SU-DHL-6 (cell line): ENCODE results near the gene SCRN1.

Experiments used
- H2AFZ ChIP-seq: fragments of 200-600 bp; sonication (generic); 2 replicates; pipeline ENCODE4 v1.6.1; 2014; ENCODE audit warnings: low read depth, mild to moderate bottlenecking, moderate library complexity, mixed read lengths, antibody characterized with exemption, low read length; ENCODE audit not compliant: severe bottlenecking
- H3F3A ChIP-seq: fragments of 200-600 bp; shearing (Covaris generic); 2 replicates; pipeline ENCODE4 v1.6.0; 2016; ENCODE audit warnings: antibody characterized with exemption, mild to moderate bottlenecking; ENCODE audit not compliant: insufficient read depth
- H3K27ac ChIP-seq: fragments of 200-600 bp; sonication (generic); 2 replicates; pipeline ENCODE4 v1.5.1; 2016; ENCODE audit warnings: low read depth, mild to moderate bottlenecking, low read length, moderate library complexity, mixed read lengths
- H3K27me3 ChIP-seq: fragments of 200-600 bp; sonication (generic), shearing (Covaris generic); 2 replicates; pipeline ENCODE4 v1.6.0; 2014; ENCODE audit warnings: mild to moderate bottlenecking, low read length
- H3K36me3 ChIP-seq: fragments of 200-600 bp; sonication (generic); 2 replicates; pipeline ENCODE4 v1.6.1; 2014; ENCODE audit warnings: mild to moderate bottlenecking, low read length, mixed read lengths
- H3K4me2 ChIP-seq: fragments of 300-600, 200-600 bp; shearing (Covaris generic), sonication (generic); 2 replicates; pipeline ENCODE4 v1.6.0; 2014; ENCODE audit warnings: low read length, low read depth, mild to moderate bottlenecking; ENCODE audit not compliant: poor library complexity, severe bottlenecking
- H3K4me3 ChIP-seq: fragments of 200-600 bp; sonication (generic); 2 replicates; pipeline ENCODE4 v1.5.1; 2014; ENCODE audit warnings: antibody characterized with exemption, low read length, mild to moderate bottlenecking, mixed read lengths; ENCODE audit not compliant: insufficient read depth, poor library complexity, severe bottlenecking
- H3K79me2 ChIP-seq: fragments of 200-600 bp; sonication (generic); 2 replicates; pipeline ENCODE4 v1.6.1; 2014; ENCODE audit warnings: mild to moderate bottlenecking, low read length, moderate library complexity; ENCODE audit not compliant: insufficient read depth
- H3K9ac ChIP-seq: fragments of 200-600 bp; sonication (generic); 2 replicates; pipeline ENCODE4 v1.7.0; 2014; ENCODE audit warnings: mild to moderate bottlenecking, low read length
- H3K9me2 ChIP-seq: fragments of 200-600 bp; sonication (generic); replicated peaks from 2 replicates; pipeline ENCODE4 v1.6.1; 2014; ENCODE audit warnings: low read length; ENCODE audit not compliant: insufficient read depth
- H3K9me3 ChIP-seq: fragments of 200-600 bp; sonication (generic); 2 replicates; pipeline ENCODE4 v1.6.1; 2014; ENCODE audit warnings: low read length, mixed read lengths; ENCODE audit not compliant: insufficient read depth
- H4K20me1 ChIP-seq: fragments of 200-600 bp; sonication (generic); 2 replicates; pipeline ENCODE4 v1.6.1; 2014; ENCODE audit warnings: low read depth, mild to moderate bottlenecking, antibody characterized with exemption, low read length, moderate library complexity, mixed read lengths
- CTCF ChIP-seq: fragments of 200-600 bp; sonication (generic); IDR thresholded peaks from one replicate; pipeline ENCODE4 v1.5.1; 2017; ENCODE audit warnings: antibody characterized with exemption, mild to moderate bottlenecking, low read length, moderate library complexity; ENCODE audit not compliant: insufficient read depth, poor library complexity, severe bottlenecking
- EZH2phosphoT487 ChIP-seq: fragments of 200-600 bp; sonication (generic), shearing (Covaris generic); conservative IDR thresholded peaks from 2 replicates; pipeline ENCODE4 v1.6.1; 2018; ENCODE audit warnings: mild to moderate bottlenecking, antibody characterized with exemption, low read length, moderate library complexity, mixed read lengths

The SCRN1 gene

GRCh38 chr7:29929018-29929807 is 60.4 kb downstream of the SCRN1 start:
- Histone ChIP-seq H4K20me1 (no peaks in the 10 kb centered on the region), H3K4me2 (no peak overlapping the region), H3K9me3 (no peaks in the 10 kb centered on the region), H3K27ac (no peak overlapping the region), H3K9me2 (no peaks in the 10 kb centered on the region), H3K36me3 (no peaks in the 10 kb centered on the region), H3K9ac (no peak overlapping the region), H2AFZ (no peak overlapping the region), H3F3A (no peaks in the 10 kb centered on the region), H3K4me3 (no peak overlapping the region), H3K79me2 (no peaks in the 10 kb centered on the region), H3K27me3 (no peaks in the 10 kb centered on the region)
- TF ChIP-seq EZH2phosphoT487 (no peak), CTCF (no peak)

- H3K36me3 ChIP-seq, result no peaks in the 10 kb centered on the region
- no peak overlapping the region for H3K4me2 ChIP-seq
- H2AFZ ChIP-seq, result no peak overlapping the region
- no peak for TF ChIP-seq EZH2phosphoT487
- H3F3A ChIP-seq, result no peaks in the 10 kb centered on the region
- H3K9ac ChIP-seq, result no peak overlapping the region
- H3K4me3 ChIP-seq, result no peak overlapping the region
- H3K27me3 ChIP-seq, result no peaks in the 10 kb centered on the region
- H3K79me2 ChIP-seq, result no peaks in the 10 kb centered on the region
- H3K9me2 ChIP-seq, result no peaks in the 10 kb centered on the region
- no peaks in the 10 kb centered on the region for H3K9me3 ChIP-seq
- H3K27ac ChIP-seq, result no peak overlapping the region
- no peaks in the 10 kb centered on the region for H4K20me1 ChIP-seq
Measured at GRCh38 chr7:29926741-29927140, 62.9 kb downstream of the SCRN1 start.

GRCh38 chr7:29926216-29926615 is 63.4 kb downstream of the SCRN1 start:
- Histone ChIP-seq H2AFZ (no peak overlapping the region), H3K79me2 (no peaks in the 10 kb centered on the region), H3K36me3 (no peaks in the 10 kb centered on the region), H4K20me1 (no peaks in the 10 kb centered on the region), H3K9ac (no peak overlapping the region), H3K4me3 (no peak overlapping the region), H3K9me3 (no peaks in the 10 kb centered on the region), H3F3A (no peaks in the 10 kb centered on the region), H3K27ac (no peak overlapping the region), H3K9me2 (no peaks in the 10 kb centered on the region), H3K4me2 (no peak overlapping the region), H3K27me3 (no peaks in the 10 kb centered on the region)
- no peak for TF ChIP-seq CTCF
- TF ChIP-seq EZH2phosphoT487, result no peak

- no peaks in the 10 kb centered on the region for H4K20me1 ChIP-seq
- H3K9me3 ChIP-seq, result no peaks in the 10 kb centered on the region
- no peaks in the 10 kb centered on the region for H3K27me3 ChIP-seq
- H3K4me3 ChIP-seq, result no peak overlapping the region
- H2AFZ ChIP-seq, result no peak overlapping the region
- no peak overlapping the region for H3K27ac ChIP-seq
- H3F3A ChIP-seq, result no peaks in the 10 kb centered on the region
- TF ChIP-seq CTCF (no peak), EZH2phosphoT487 (no peak)
- H3K36me3 ChIP-seq, result no peaks in the 10 kb centered on the region
- H3K4me2 ChIP-seq, result no peak overlapping the region
- no peak overlapping the region for H3K9ac ChIP-seq
- H3K79me2 ChIP-seq, result no peaks in the 10 kb centered on the region
- no peaks in the 10 kb centered on the region for H3K9me2 ChIP-seq
Measured at GRCh38 chr7:29924684-29925083, 64.9 kb downstream of the SCRN1 start.
